Activated CD4-positive, alpha-beta T cell treated with anti-CD3 and anti-CD28 coated beads for 36 hours (primary cell): ENCODE measurements around the gene PEX6. TPM values are rescaled to one million over a fixed set of nuclear protein-coding genes. Genes with fewer than 3 reads are reported as not detected.
"Not testable (repeated sequence)": the region's sequence is repeated elsewhere in the genome, so short reads cannot be mapped to it uniquely, and the experiment has no call there.

Experiments
- ATAC-seq: fragments of 200-7000 bp; cut with Tn5 transposase; one replicate; pipeline ENCODE4 v1.10.0; 2021; ENCODE audit warnings: mild to moderate bottlenecking, moderate library complexity
- CTCF ChIA-PET: fragments of 350-600 bp; sonication (Branson Sonifier 250); formaldehyde crosslinking; loops from one replicate; lab custom pipeline; 2021; ENCODE audit warnings: antibody characterized with exemption; lab: Charles Lee
- POLR2A ChIA-PET: fragments of 350-600 bp; sonication (Branson Sonifier 250); formaldehyde crosslinking; loops from one replicate; lab custom pipeline; 2021; ENCODE audit warnings: antibody characterized with exemption, inconsistent platforms; lab: Charles Lee
- DNase-seq: peaks from one replicate; pipeline ENCODE4 v3.0.0-alpha.2; 2020
- H3K27ac Mint-ChIP-seq: one replicate; pipeline ENCODE4 v1.8.0; 2021; ENCODE audit warnings: mixed read lengths
- H3K27me3 Mint-ChIP-seq: one replicate; pipeline ENCODE4 v1.8.0; 2021; ENCODE audit warnings: mixed read lengths
- H3K36me3 Mint-ChIP-seq: one replicate; pipeline ENCODE4 v1.8.0; 2021; ENCODE audit warnings: low read depth, mixed read lengths
- H3K4me1 Mint-ChIP-seq: one replicate; pipeline ENCODE4 v1.8.0; 2021; ENCODE audit warnings: mixed read lengths
- H3K4me3 Mint-ChIP-seq: one replicate; pipeline ENCODE4 v1.8.0; 2021; ENCODE audit warnings: mild to moderate bottlenecking, moderate library complexity, mixed read lengths
- H3K9me3 Mint-ChIP-seq: one replicate; pipeline ENCODE4 v1.8.0; 2021; ENCODE audit warnings: low read depth, mixed read lengths
- intact Hi-C, 2 experiments: fragments of 100-400 bp; cut with DNase I in 1 of 2; cut with micrococcal nuclease in 1 of 2; formaldehyde crosslinking; loops; one replicate each; pipeline versions ENCODE4 v1.14.2 to v1.15.1; 2022 to 2024; cut with DNase I, micrococcal nuclease
- total RNA-seq, 2 experiments: library from RNA; stranded (reverse); gene quantifications; one replicate each; pipeline ENCODE4 v1.2.3, GENCODE V29; 2021

PEX6 gene
- total RNA-seq, 2 experiments from 2014 or later = 10.7 to 14.6 TPM

DNA sequence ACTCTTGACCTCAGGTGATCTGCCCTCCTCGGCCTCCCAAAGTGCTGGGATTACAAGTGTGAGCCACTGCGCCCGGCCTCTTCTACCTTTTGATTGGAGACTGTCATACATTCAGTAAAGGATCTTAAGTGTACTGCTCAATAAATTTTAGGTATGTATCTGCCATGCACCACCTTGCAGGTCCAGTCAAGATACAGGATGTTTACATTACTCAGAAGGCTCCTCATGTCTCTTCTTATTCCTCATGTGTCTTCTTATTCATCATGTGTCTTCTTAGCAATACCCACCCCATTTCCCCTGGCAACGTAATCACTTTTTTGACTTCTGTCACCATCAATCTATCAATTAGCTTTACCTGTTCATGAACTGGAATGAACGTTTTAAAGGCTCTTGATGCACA lies 26.9 kb upstream of the PEX6 start:
- POLR2A ChIA-PET = no interaction called here
- H3K9me3 Mint-ChIP-seq = no peaks in the 10 kb centered on the region
- H3K4me1 Mint-ChIP-seq = peaks cover 3% of the 10 kb centered on the region
- DNase-seq (no peak), ATAC-seq (no peak)
- CTCF ChIA-PET = interaction anchor here (0.7 to 5.8 kb wide), 3 partner anchors 9 to 138 kb away, joined by 3 to 32 read pairs (median 4); no protein-coding TSS in a partner anchor
- H3K27me3 Mint-ChIP-seq = no peaks in the 10 kb centered on the region
- H3K36me3 Mint-ChIP-seq = peaks cover 30% of the 10 kb centered on the region
- H3K4me3 Mint-ChIP-seq = no peak overlapping the region
- H3K27ac Mint-ChIP-seq = peak overlapping the region; percentile 47
- intact Hi-C loops = no loop called here

DNA sequence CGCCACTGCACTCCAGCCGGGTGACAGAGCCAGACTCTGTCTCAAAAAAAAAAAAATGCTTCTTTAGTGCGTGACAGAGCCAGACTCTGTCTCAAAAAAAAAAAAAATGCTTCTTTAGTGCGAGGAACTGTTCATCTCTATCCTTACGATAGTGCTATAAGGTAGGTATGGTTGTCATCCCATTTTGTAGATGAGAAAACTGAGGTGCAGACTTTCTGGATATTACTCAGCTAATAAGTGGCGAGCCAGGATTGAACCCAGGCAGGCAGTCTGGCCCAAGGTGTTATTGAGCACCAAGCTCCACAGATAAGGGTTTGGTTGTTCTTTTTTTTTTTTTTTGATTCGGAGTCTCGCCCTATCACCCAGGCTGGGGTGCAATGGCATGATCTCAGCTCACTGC lies 22.9 kb upstream of the PEX6 start:
- ATAC-seq (no peak), DNase-seq (no peak)
- H3K36me3 Mint-ChIP-seq = peaks cover 8% of the 10 kb centered on the region
- H3K27ac Mint-ChIP-seq = no peak overlapping the region
- H3K4me3 Mint-ChIP-seq = no peak overlapping the region
- intact Hi-C loops = no loop called here
- POLR2A ChIA-PET = no interaction called here
- CTCF ChIA-PET = interaction anchor here (0.7 to 1.4 kb wide), 3 partner anchors 11 to 16 kb away, joined by 3 to 4 read pairs (median 3); partner anchors contain the start of gene KLHDC3
- peaks cover 3% of the 10 kb centered on the region for H3K4me1 Mint-ChIP-seq
- H3K27me3 Mint-ChIP-seq = no peaks in the 10 kb centered on the region
- no peaks in the 10 kb centered on the region for H3K9me3 Mint-ChIP-seq

DNA sequence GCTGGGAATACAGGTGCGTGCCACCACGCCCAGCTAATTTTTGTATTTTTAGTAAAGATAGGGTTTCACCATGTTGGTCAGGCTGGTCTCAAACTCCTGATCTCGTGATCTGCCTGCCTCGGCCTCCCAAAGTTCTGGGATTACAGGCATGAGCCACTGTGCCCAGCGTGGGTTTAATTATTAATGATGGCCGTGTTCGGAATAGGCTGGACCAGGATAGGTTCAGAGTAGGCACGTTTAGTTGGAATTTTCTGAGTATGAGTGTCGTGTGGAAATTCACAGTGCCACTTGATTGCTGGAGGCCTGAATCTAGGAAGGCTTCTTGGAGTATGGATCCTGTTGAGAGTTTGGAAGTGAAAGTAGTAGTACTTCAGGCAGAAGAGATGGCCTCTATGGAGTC lies 19.2 kb upstream of the PEX6 start:
- H3K4me1 Mint-ChIP-seq, intact Hi-C loops, H3K27ac Mint-ChIP-seq, H3K36me3 Mint-ChIP-seq, DNase-seq, H3K27me3 Mint-ChIP-seq, ATAC-seq, H3K4me3 Mint-ChIP-seq, H3K9me3 Mint-ChIP-seq: not testable (repeated sequence)
- CTCF ChIA-PET = interaction anchor here (1.3 kb wide), 1 partner anchor 146 kb away, joined by 3 read pairs; no protein-coding TSS in a partner anchor
- POLR2A ChIA-PET = interaction anchor here (1.5 kb wide), 1 partner anchor 16 kb away, joined by 4 read pairs; the partner anchor contains the start of genes KLHDC3 and MEA1

DNA sequence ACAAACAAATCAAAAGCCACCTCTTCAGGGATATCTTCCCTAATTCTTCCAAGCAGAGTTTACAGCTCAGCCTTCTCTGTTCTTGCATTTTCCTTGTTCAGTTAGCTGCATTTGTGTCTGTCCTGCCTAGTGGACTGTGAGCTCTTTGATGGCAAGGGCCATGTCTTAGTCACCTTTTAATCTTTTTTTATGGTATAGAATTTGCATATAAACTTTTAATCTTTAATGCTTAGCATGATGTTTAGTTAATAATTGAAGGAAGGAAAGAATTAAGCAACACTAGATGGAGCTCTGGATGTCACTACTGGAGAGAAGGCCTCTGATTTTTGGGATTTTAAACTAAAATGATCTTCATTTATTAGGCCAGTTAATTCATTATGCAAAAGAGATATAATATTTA lies 17.5 kb upstream of the PEX6 start:
- Mint-ChIP-seq H3K9me3 (no peaks in the 10 kb centered on the region), H3K27ac (no peak overlapping the region), H3K4me1 (peaks cover 2% of the 10 kb centered on the region), H3K36me3 (peaks cover 2% of the 10 kb centered on the region), H3K27me3 (no peaks in the 10 kb centered on the region), H3K4me3 (no peak overlapping the region)
- intact Hi-C loops = no loop called here
- ChIA-PET POLR2A (interaction anchor here (0.7 to 1.5 kb wide), 2 partner anchors 18 to 149 kb away, joined by 4 to 7 read pairs; partner anchors contain the start of genes KLHDC3 and MEA1), CTCF (interaction anchor here (1.0 to 1.1 kb wide), 2 partner anchors 10 to 95 kb away, joined by 4 read pairs; no protein-coding TSS in a partner anchor)
- ATAC-seq (no peak), DNase-seq (no peak)

DNA sequence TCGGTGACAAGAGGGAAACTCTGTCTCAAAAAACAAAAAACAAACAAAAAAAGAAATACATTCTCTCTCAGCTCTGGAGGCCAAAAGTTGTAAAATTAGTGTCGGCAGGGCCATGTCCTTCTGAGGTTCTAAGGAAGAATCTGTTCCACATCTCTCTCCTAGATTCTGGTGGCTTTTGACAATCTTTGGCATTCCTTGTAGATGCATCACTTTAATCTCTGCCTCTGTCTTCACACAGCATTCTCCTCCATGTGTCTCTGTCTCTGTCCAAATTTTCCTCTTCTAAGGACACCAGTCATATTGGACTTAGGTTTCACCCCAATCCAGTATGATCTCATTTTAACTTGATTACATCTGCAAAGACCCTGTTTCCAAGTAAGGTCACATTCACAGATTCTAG lies 14.5 kb upstream of the PEX6 start:
- intact Hi-C loops = no loop called here
- Mint-ChIP-seq H3K27me3 (no peaks in the 10 kb centered on the region), H3K27ac (no peak overlapping the region), H3K9me3 (no peaks in the 10 kb centered on the region), H3K4me3 (no peak overlapping the region), H3K4me1 (peaks cover 3% of the 10 kb centered on the region), H3K36me3 (peaks cover 9% of the 10 kb centered on the region)
- no peak for DNase-seq
- no peak for ATAC-seq
- POLR2A ChIA-PET = interaction anchor here (0.6 kb wide), 1 partner anchor 64 kb away, joined by 3 read pairs; the partner anchor contains the start of gene CNPY3
- CTCF ChIA-PET = interaction anchor here (0.6 kb wide), 1 partner anchor 111 kb away, joined by 4 read pairs; no protein-coding TSS in a partner anchor

DNA sequence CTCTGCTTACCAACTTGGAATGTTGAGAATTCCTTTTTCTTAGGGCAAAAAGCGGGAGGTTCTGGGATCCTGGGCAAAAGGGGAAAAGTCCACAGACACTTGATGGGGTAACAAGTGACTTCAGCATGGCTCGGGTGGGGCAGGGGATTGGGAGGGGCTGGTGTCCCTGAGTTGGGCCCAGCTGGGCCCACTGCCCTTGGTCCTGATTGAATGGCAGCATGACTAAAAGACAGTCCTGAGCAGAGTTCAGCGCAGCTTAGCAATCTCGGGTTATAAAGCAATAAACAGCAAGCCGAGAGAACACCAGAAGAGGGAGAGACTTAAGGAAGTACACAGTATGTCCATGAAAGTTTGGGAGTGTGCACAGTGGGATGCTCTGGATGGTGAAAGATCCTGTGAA lies 10.9 kb upstream of the PEX6 start:
- Mint-ChIP-seq H3K4me3 (no peak overlapping the region), H3K4me1 (peaks cover 33% of the 10 kb centered on the region), H3K9me3 (no peaks in the 10 kb centered on the region), H3K27ac (no peak overlapping the region), H3K27me3 (no peaks in the 10 kb centered on the region), H3K36me3 (peaks cover 15% of the 10 kb centered on the region)
- no peak for DNase-seq
- intact Hi-C loops = no loop called here
- no peak for ATAC-seq
- CTCF ChIA-PET = no interaction called here
- POLR2A ChIA-PET = no interaction called here

DNA sequence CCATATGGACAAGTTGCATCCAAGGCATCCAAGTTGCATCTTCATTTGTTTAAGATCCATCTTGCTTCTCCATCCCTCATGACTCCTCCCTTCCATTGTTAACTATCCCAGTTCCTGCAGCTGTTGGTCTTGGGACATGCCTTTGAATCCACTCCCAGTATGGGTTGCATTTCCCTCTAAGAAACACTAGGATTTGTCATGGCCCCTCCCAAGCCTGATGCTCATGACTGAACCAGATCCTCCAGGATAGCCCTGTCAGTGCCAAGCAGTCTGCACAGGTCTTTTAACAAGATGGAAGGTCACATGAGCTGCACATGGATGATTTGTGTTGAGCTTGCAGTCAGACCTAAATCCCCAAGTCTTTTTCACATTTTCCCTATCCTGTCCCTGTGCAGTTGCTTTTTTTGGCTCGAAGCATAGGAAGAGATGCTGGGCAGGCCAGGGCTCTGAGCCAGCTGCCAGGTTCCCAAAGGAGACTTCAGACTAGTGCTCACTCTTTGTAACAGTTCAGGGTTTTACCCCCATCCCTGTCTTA lies 9.6 kb upstream of the PEX6 start:
- intact Hi-C loops = no loop called here
- H3K27me3 Mint-ChIP-seq = no peaks in the 10 kb centered on the region
- ATAC-seq = no peak
- peaks cover 38% of the 10 kb centered on the region for H3K4me1 Mint-ChIP-seq
- no peak overlapping the region for H3K27ac Mint-ChIP-seq
- no peak overlapping the region for H3K4me3 Mint-ChIP-seq
- CTCF ChIA-PET = interaction anchor here (1.4 to 1.8 kb wide), 2 partner anchors 24 to 48 kb away, joined by 5 read pairs; no protein-coding TSS in a partner anchor
- DNase-seq = no peak
- POLR2A ChIA-PET = no interaction called here
- no peaks in the 10 kb centered on the region for H3K9me3 Mint-ChIP-seq
- H3K36me3 Mint-ChIP-seq = peaks cover 15% of the 10 kb centered on the region

DNA sequence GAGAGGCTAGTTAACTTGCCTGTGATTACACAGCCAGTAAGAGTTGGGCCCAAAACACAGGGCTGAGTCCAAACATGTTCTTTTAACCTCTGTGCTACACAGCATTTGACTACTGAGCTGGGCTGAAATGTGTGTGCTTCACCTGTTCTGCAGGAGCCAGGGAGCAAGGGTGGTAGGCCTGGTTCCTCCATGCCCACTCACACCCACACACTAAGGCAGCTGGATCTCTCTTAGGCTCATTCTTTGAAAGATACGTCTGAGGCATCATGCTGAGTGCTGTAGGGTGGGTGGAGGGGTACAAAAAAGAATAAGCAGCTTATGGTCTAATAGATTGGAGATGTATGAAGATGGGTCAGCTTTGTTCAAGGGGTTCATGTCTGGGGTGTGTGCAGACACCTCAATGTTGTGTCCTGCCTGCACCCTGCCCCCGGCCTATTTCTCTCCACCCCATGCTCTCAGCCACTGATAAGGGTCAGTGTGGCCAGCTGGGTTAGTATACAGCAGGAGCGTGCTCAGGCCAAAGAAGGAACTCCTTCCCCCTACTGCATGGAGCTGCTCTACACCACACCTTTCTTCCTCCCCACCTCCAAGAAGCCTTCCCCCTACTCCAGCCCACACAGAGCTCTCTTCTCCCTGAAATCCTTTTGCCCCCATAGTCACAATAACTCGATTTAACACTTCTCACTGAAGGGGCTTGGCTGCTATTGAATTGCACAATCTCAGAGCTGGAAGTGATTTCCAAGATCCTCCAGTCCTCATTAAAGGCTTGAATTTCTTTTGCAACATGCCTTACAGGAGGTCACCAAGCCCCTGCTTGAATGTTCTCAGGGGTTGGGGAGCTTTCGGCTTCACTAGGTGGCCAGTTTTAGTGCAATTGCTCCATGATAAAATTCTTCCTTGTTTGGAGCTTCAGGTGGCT lies 8.8 kb upstream of the PEX6 start:
- intact Hi-C loops = no loop called here
- peaks cover 39% of the 10 kb centered on the region for H3K4me1 Mint-ChIP-seq
- H3K27me3 Mint-ChIP-seq = no peaks in the 10 kb centered on the region
- H3K4me3 Mint-ChIP-seq = no peak overlapping the region
- DNase-seq = no peak
- ChIA-PET CTCF (interaction anchor here (1.4 to 1.8 kb wide), 2 partner anchors 25 to 47 kb away, joined by 5 read pairs; no protein-coding TSS in a partner anchor), POLR2A (no interaction called here)
- no peaks in the 10 kb centered on the region for H3K9me3 Mint-ChIP-seq
- no peak for ATAC-seq
- H3K36me3 Mint-ChIP-seq = peaks cover 15% of the 10 kb centered on the region
- H3K27ac Mint-ChIP-seq = no peak overlapping the region

DNA sequence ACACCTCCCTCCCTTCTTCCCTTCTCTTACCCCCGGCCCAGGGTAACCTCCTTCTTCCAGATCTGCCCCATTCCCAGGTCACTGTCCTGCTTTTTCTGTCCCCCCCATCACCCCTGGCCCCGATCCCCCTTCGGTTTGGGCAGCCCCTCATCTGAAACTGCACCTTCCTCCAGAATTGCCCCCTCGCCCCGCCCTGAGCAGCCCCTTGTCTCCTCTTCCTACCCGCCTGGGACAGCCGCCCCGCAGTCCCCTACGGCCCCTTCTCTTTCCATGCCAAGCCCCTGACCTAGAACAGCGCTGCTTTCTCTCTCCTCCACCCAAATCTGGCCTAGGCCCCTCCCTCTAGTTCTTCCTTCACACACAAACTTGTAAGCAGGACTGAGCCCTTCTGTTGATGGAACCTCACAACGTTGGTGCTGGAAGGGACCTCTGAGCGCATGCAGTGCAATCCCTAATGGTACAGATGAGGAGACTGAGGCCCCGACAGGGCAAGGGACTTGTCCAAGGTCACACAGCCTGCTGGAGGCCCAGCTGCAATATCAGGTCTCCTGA lies 6.0 kb upstream of the PEX6 start:
- ChIA-PET POLR2A (interaction anchor here (0.9 to 1.6 kb wide), 5 partner anchors 15 to 202 kb away, joined by 3 to 15 read pairs (median 4); partner anchors contain the start of genes CNPY3, KLHDC3 and MEA1), CTCF (interaction anchor here (1.0 to 1.4 kb wide), 3 partner anchors 9 to 55 kb away, joined by 3 to 6 read pairs (median 4); partner anchors contain the start of gene CNPY3)
- intact Hi-C loops = loop anchor here (1.0 kb wide), 7 partner anchors 28 to 442 kb away; partner anchors contain the start of genes CNPY3 (in 2 of the 2), CUL7 (in 2 of the 2), MEA1 (in 2 of the 2) and ABCC10 (in 1 of the 2)
- Mint-ChIP-seq H3K27ac (peak overlapping the region; percentile 82), H3K4me1 (peaks cover 48% of the 10 kb centered on the region), H3K4me3 (peak overlapping the region; percentile 79), H3K27me3 (no peaks in the 10 kb centered on the region), H3K36me3 (peaks cover 10% of the 10 kb centered on the region), H3K9me3 (no peaks in the 10 kb centered on the region)
- no peak for ATAC-seq
- DNase-seq = peak; percentile 36

DNA sequence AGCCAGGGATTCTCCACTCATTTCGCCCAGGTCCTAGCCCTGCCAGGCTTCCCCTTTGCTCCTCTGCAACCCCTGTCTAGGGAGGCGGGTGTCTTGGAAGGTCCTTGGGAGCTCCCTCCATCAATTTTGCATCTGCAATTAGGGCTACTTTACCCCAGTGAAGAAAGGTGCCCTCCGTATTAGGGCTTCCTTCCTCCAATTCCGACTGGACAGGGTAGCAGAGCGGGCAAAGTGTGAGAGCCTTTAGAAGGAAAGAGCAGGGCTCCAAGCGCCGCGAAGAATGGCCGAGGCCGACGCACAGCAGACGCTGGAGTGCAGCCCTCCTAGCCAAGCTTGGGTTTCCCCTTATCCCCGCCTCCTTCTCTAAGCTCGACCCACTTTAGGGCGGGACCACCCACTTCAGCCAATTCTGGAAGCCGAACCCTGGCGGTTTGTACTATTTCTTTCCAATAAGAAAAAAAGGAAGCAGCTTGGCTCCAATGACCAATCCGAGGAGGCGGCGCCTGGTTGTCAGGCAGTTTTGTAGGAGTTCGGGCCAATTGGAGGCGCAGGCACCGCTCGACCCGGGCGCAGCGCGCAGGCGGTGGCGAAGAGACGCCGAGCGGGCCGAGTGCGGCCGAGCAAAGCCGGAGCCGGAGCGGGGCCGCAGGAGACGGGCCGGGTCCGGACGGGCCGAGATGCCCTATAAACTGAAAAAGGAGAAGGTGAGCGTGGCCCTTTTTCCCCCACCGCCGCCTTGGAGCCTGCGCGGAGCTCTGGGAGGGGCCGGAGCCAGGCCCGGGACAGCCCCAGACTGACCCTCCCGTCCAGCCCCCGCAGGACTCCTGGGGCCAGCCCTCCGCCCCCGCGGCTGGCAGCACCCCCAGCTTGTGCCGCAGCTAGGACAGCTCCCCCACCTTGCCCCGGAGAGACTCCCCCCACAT lies 5.3 kb upstream of the PEX6 start, which contains the start of gene PPP2R5D:
Gene PPP2R5D, plus strand, starts transcription at position 570 of the 923 bp plus-strand sequence. Its CDS starts 108 bp downstream, at position 678.
- peaks cover 52% of the 10 kb centered on the region for H3K4me1 Mint-ChIP-seq
- intact Hi-C loops = loop anchor here (1.0 kb wide), 7 partner anchors 29 to 443 kb away; partner anchors contain the start of genes CNPY3 (in 2 of the 2), CUL7 (in 2 of the 2), MEA1 (in 2 of the 2) and ABCC10 (in 1 of the 2)

More for the DNA sequence above, 5.3 kb upstream of the PEX6 start, which contains the start of gene PPP2R5D:
- peak within 1 kb of the TSS; percentile 82 for H3K27ac Mint-ChIP-seq
- peak; percentile 98 for DNase-seq
- H3K27me3 Mint-ChIP-seq = no peaks in the 10 kb centered on the region
- ATAC-seq = peak; percentile 92
- H3K36me3 Mint-ChIP-seq = peaks cover 9% of the 10 kb centered on the region
- H3K9me3 Mint-ChIP-seq = no peaks in the 10 kb centered on the region
- H3K4me3 Mint-ChIP-seq = peak within 1 kb of the TSS; percentile 79
- ChIA-PET POLR2A (interaction anchor here (0.6 to 1.6 kb wide), 12 partner anchors 9 to 280 kb away, joined by 3 to 15 read pairs (median 4); partner anchors contain the start of genes CNPY3, KLHDC3 and MEA1), CTCF (interaction anchor here (0.6 to 1.4 kb wide), 11 partner anchors 9 to 190 kb away, joined by 3 to 6 read pairs (median 3); partner anchors contain the start of gene CNPY3)
